Astrocyte (in vitro differentiated cells and primary cell): ENCODE data around the gene WASF2. TPM values are rescaled to one million over a fixed set of nuclear protein-coding genes. Genes with fewer than 3 reads are reported as not detected.

Experiments used
- DNase-seq: peaks from one replicate; pipeline ENCODE4 v3.0.0-alpha.2; 2010; ENCODE audit warnings: low read depth
- FAIRE-seq: peaks from 2 replicates; lab custom pipeline; 2011; peaks lifted over from hg19 to GRCh38; lab: Jason Lieb, UNC
- H2AFZ ChIP-seq: 2 replicates; pipeline ENCODE4 v1.6.0; 2012; ENCODE audit warnings: low read depth, low read length, inconsistent platforms
- H3K27ac ChIP-seq: 2 replicates; pipeline ENCODE4 v1.5.1; 2011; ENCODE audit warnings: low read depth, low read length, inconsistent platforms
- H3K27me3 ChIP-seq: 2 replicates; pipeline ENCODE4 v1.6.0; 2011; ENCODE audit warnings: low read length, inconsistent platforms; ENCODE audit not compliant: insufficient read depth
- H3K36me3 ChIP-seq: 2 replicates; pipeline ENCODE4 v1.5.1; 2011; ENCODE audit warnings: low read length, inconsistent platforms; ENCODE audit not compliant: insufficient read depth
- H3K4me1 ChIP-seq: 2 replicates; pipeline ENCODE4 v1.5.1; 2011; ENCODE audit warnings: low read length, inconsistent platforms; ENCODE audit not compliant: insufficient read depth
- H3K4me2 ChIP-seq: 2 replicates; pipeline ENCODE4 v1.6.0; 2012; ENCODE audit warnings: low read length, inconsistent platforms
- H3K4me3 ChIP-seq: 2 replicates; pipeline ENCODE4 v1.5.1; 2011; ENCODE audit warnings: low read depth, mild to moderate bottlenecking, low read length, inconsistent platforms; ENCODE audit not compliant: insufficient read depth
- H3K79me2 ChIP-seq: 2 replicates; pipeline ENCODE4 v1.6.0; 2012; ENCODE audit warnings: mild to moderate bottlenecking, low read length, inconsistent platforms; ENCODE audit not compliant: insufficient read depth
- H3K9ac ChIP-seq: 2 replicates; pipeline ENCODE4 v1.6.0; 2012; ENCODE audit warnings: mild to moderate bottlenecking, low read length, inconsistent platforms
- H3K9me3 ChIP-seq: 2 replicates; pipeline ENCODE4 v1.5.1; 2012; ENCODE audit warnings: low read depth, mild to moderate bottlenecking, low read length, inconsistent platforms; ENCODE audit not compliant: insufficient read depth
- H4K20me1 ChIP-seq: 2 replicates; pipeline ENCODE4 v1.6.0; 2012; ENCODE audit warnings: low read length, inconsistent platforms; ENCODE audit not compliant: insufficient read depth
- H3K27ac Mint-ChIP-seq: one replicate; pipeline ENCODE4 v1.8.0; 2021; ENCODE audit warnings: mild to moderate bottlenecking, mixed read lengths; ENCODE audit not compliant: unreplicated experiment
- H3K27me3 Mint-ChIP-seq: one replicate; pipeline ENCODE4 v1.8.0; 2021; ENCODE audit warnings: low read depth, mixed read lengths; ENCODE audit not compliant: unreplicated experiment
- H3K36me3 Mint-ChIP-seq: one replicate; pipeline ENCODE4 v1.8.0; 2021; ENCODE audit warnings: low read depth, mixed read lengths; ENCODE audit not compliant: unreplicated experiment
- H3K4me1 Mint-ChIP-seq: one replicate; pipeline ENCODE4 v1.8.0; 2021; ENCODE audit warnings: low read depth, mixed read lengths; ENCODE audit not compliant: unreplicated experiment
- H3K4me3 Mint-ChIP-seq: one replicate; pipeline ENCODE4 v1.8.0; 2021; ENCODE audit warnings: mild to moderate bottlenecking, moderate library complexity, mixed read lengths; ENCODE audit not compliant: unreplicated experiment
- H3K9me3 Mint-ChIP-seq: one replicate; pipeline ENCODE4 v1.8.0; 2021; ENCODE audit warnings: mild to moderate bottlenecking, mixed read lengths; ENCODE audit not compliant: unreplicated experiment
- EZH2 ChIP-seq: IDR thresholded peaks from 2 replicates; pipeline ENCODE4 v1.6.1; 2012; ENCODE audit warnings: mild to moderate bottlenecking, low read length, inconsistent platforms; ENCODE audit not compliant: insufficient read depth
- total RNA-seq: library from RNA; stranded (reverse); gene quantifications from 2 replicates; pipeline ENCODE4 v1.2.1, GENCODE V29; 2021
- TF ChIP-seq, protein P1 (sequence below): IDR thresholded peaks from 2 replicates; pipeline ENCODE4 v1.5.1; 2011; ENCODE audit warnings: low read depth, mild to moderate bottlenecking, inconsistent platforms, low read length, moderate library complexity; ENCODE audit not compliant: insufficient read depth

Gene WASF2
- total RNA-seq, 1 donor from 2014 or later, result 86.9 TPM

- Histone ChIP-seq H3K9me3 (no peaks in the 10 kb centered on the region), H3K79me2 (peaks cover 59% of the 10 kb centered on the region), H2AFZ (no peak overlapping the region), H3K27me3 (no peaks in the 10 kb centered on the region), H3K27ac (peak overlapping the region; percentile 5), H3K4me1 (peaks cover 10% of the 10 kb centered on the region), H3K4me3 (peak overlapping the region; percentile 99), H3K9ac (peak overlapping the region; percentile 94), H3K36me3 (no peaks in the 10 kb centered on the region), H3K4me2 (peak overlapping the region; percentile 86), H4K20me1 (peaks cover 41% of the 10 kb centered on the region)
- Mint-ChIP-seq H3K4me3 (peak overlapping the region; percentile 90), H3K9me3 (no peaks in the 10 kb centered on the region), H3K36me3 (no peaks in the 10 kb centered on the region), H3K4me1 (peaks cover 12% of the 10 kb centered on the region), H3K27ac (peak overlapping the region; percentile 63), H3K27me3 (no peaks in the 10 kb centered on the region)
- TF ChIP-seq, protein P1, sequence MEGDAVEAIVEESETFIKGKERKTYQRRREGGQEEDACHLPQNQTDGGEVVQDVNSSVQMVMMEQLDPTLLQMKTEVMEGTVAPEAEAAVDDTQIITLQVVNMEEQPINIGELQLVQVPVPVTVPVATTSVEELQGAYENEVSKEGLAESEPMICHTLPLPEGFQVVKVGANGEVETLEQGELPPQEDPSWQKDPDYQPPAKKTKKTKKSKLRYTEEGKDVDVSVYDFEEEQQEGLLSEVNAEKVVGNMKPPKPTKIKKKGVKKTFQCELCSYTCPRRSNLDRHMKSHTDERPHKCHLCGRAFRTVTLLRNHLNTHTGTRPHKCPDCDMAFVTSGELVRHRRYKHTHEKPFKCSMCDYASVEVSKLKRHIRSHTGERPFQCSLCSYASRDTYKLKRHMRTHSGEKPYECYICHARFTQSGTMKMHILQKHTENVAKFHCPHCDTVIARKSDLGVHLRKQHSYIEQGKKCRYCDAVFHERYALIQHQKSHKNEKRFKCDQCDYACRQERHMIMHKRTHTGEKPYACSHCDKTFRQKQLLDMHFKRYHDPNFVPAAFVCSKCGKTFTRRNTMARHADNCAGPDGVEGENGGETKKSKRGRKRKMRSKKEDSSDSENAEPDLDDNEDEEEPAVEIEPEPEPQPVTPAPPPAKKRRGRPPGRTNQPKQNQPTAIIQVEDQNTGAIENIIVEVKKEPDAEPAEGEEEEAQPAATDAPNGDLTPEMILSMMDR, result no peak
- no peak for TF ChIP-seq EZH2
- FAIRE-seq (no peak), DNase-seq (peak; percentile 39)
These were observed 1.7 kb downstream of the WASF2 start for GRCh38 chr1:27487966-27488884.

DNA sequence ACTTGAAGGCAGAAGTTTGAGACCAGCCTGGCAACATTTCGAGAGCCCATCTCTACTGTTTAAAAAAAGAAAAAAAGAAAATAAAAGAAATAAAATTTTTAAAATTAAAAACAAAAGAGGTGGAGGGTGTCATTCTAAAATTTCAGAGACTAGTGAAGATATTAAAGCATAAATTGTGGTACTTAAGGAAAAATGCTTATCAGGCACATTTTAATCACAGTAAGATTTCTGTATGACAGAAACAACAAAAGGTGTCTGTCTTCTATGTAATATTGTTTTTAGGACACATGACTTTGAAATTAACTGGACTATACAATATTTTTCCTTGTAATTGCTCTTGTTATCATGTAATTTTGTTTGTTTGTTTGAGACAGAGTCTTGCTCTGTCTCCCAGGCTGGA, 4.6 kb downstream of the WASF2 start:
- Mint-ChIP-seq H3K27me3 (no peaks in the 10 kb centered on the region), H3K9me3 (no peaks in the 10 kb centered on the region), H3K27ac (no peak overlapping the region), H3K36me3 (no peaks in the 10 kb centered on the region), H3K4me3 (no peak overlapping the region), H3K4me1 (peaks cover 13% of the 10 kb centered on the region)
- H3K79me2 ChIP-seq, result peaks cover 87% of the 10 kb centered on the region
- H3K9me3 ChIP-seq, result no peaks in the 10 kb centered on the region
- no peak overlapping the region for H3K27ac ChIP-seq
- peaks cover 6% of the 10 kb centered on the region for H3K4me1 ChIP-seq
- no peak overlapping the region for H3K4me2 ChIP-seq
- FAIRE-seq, result no peak
- DNase-seq, result no peak
- TF ChIP-seq, protein P1, result no peak
- no peak for TF ChIP-seq EZH2
- no peaks in the 10 kb centered on the region for H3K27me3 ChIP-seq
- no peak overlapping the region for H3K4me3 ChIP-seq
- peaks cover 55% of the 10 kb centered on the region for H4K20me1 ChIP-seq
- H3K9ac ChIP-seq, result no peak overlapping the region
- H2AFZ ChIP-seq, result no peak overlapping the region
- H3K36me3 ChIP-seq, result no peaks in the 10 kb centered on the region

GRCh38 chr1:27483659-27484058, 6.3 kb downstream of the WASF2 start:
- Histone ChIP-seq H3K27ac (no peak overlapping the region), H3K79me2 (peaks cover 90% of the 10 kb centered on the region), H3K9ac (no peak overlapping the region), H3K4me3 (no peak overlapping the region), H4K20me1 (peaks cover 64% of the 10 kb centered on the region), H3K27me3 (no peaks in the 10 kb centered on the region), H3K9me3 (no peaks in the 10 kb centered on the region), H3K36me3 (no peaks in the 10 kb centered on the region), H3K4me1 (peaks cover 2% of the 10 kb centered on the region), H2AFZ (no peak overlapping the region), H3K4me2 (no peak overlapping the region)
- no peak for FAIRE-seq
- H3K4me1 Mint-ChIP-seq, result peaks cover 13% of the 10 kb centered on the region
- no peaks in the 10 kb centered on the region for H3K9me3 Mint-ChIP-seq
- no peak overlapping the region for H3K27ac Mint-ChIP-seq
- H3K36me3 Mint-ChIP-seq, result no peaks in the 10 kb centered on the region
- TF ChIP-seq EZH2, result no peak
- TF ChIP-seq, protein P1, result no peak
- H3K27me3 Mint-ChIP-seq, result no peaks in the 10 kb centered on the region
- no peak overlapping the region for H3K4me3 Mint-ChIP-seq
- no peak for DNase-seq
